HG03565 (cell line): ENCODE data around the gene DNAL4.

Source experiments
- ATAC-seq: cut with Tn5 transposase; IDR thresholded peaks from one replicate; pipeline ENCODE4 v1.9.1; 2021; ENCODE audit warnings: mild to moderate bottlenecking, moderate library complexity; ENCODE audit not compliant: unreplicated experiment

The DNAL4 gene

DNA sequence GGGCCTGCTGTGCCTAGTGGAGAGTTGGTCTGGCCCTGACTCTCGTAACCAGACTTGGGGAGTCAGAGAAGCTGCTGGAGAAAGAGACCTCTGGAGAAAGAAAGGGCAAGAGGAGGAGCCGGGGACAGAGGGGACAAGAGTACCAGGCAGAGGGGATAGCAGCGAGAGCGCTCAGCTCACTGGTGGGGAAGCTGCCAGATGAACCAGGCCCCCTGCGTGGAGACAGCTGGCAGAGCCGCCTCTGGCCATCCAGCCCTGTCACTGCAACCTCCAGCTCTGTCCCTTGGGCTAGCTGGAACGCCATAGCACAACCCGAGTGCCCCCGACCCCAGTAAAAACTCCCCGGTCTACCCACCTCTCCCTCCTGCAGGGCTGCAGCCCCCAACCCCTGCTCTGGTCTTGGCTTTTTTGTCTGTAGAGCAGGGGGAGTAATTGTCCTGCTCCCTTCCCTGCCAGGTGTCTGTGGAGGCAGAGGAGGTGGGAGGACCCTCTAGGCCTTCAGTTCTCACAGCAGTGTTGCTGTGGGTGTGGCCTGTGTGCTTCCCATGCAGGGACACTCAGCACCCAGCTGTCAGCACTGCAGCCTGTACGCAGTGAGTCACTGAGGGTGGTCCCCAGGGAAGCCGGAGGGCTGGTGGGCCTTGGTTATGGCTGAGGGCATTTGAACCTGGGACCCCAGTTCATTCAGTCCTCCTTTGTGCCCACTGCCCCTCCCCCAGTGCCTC, 33.3 kb downstream of the DNAL4 start:
- ATAC-seq = no peak

DNA sequence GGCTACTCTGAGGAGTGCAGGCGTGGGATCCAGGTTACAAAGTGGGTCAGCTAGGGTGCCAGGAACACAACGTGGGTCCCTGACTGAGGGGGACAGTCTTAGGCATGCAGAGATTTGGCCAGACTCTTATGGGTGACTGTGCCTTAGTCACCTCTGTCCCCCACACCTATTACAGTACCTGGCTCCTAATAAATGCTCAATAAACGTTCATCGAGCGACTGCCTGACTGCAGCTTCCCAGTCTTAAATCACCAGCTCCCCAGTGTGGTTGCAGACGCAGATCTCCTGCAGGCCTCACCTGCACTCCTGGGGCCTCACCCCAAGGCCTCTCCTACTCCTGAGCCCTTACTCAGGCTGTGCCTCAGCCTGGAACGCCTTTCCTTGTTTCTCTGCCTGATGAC, 34.9 kb downstream of the DNAL4 start:
- ATAC-seq = no peak

DNA sequence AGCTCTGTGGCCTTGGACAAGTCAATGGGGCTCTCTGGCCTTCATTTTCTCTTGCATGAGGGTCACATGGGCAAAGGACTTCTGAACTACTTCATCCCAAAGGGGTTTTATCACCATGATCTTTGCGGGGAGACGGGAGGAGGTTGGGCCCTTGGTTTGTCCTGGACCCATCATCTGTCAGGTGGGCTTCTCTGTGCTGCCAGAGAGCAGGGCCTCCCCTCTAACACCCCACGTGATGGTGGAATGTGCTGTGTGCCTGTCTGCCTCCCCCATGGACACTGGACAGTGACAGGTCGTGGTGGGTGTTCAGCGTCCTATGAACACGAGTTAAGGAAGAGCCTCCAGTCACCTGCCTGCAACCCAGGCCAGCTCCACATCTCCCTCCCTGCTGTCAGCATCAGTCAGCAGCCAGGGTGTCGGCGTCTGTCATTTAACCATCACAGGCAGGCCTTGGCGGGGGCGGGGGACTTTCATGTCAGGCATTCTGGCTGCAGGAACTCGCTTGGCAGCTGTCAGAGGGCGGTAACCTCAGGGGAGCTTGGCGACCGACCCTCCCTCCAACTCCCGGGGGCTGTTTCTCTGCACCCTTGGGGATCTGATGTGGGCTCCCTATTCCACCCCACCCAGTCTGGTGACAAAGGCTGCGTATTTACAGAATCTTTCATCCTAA, 35.5 kb downstream of the DNAL4 start:
- no peak for ATAC-seq

DNA sequence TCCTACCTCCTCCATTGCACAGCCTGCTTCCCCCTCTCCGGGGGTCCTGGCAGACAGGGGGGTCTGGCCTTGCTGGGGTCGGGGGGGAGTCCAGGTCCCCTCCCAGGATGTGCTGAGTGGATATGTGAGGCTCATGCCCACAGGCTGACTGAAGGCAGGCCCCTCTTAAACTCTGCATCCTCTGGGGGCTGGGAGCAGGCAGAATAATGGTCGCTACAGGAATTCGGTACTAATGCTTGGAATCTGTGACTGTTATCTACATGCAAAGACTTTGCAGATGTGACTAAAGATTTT, 36.5 kb downstream of the DNAL4 start:
- no peak for ATAC-seq

DNA sequence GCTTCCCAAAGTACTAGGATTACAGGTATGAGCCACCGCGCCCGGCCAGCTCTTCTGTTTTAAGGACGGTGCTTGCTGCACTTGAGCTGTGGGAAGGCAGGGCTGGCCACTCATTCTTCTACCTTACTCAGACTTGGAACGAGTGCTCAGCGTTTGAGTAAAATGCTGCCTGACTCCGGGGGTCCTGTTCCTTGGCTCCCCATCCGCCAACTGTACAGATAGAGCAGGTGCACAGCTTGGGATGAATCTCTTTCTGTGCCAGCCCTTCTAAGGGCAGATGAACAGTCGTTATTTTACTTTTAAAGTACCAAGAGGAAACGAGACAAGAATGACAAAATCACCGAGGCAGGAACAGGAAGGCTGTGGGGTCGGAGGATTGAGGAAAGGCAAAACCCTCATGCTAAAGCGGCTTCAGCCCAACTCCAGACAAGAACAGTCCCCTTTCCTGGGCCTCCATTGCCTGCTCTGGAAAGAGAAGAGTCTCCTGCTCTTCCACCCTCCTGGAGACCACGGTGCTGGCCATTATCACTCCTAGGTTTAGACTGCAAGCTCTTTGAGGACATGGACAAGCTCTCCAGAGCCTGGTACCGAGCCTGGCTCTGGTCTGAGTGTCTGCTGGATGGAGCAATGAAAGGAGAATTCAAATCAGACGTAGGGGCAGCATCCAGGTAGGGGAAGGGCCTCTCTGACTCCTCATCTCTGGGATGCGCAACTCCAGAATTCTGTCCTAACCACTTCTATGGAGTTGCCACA, 37.1 kb downstream of the DNAL4 start:
- no peak for ATAC-seq

DNA sequence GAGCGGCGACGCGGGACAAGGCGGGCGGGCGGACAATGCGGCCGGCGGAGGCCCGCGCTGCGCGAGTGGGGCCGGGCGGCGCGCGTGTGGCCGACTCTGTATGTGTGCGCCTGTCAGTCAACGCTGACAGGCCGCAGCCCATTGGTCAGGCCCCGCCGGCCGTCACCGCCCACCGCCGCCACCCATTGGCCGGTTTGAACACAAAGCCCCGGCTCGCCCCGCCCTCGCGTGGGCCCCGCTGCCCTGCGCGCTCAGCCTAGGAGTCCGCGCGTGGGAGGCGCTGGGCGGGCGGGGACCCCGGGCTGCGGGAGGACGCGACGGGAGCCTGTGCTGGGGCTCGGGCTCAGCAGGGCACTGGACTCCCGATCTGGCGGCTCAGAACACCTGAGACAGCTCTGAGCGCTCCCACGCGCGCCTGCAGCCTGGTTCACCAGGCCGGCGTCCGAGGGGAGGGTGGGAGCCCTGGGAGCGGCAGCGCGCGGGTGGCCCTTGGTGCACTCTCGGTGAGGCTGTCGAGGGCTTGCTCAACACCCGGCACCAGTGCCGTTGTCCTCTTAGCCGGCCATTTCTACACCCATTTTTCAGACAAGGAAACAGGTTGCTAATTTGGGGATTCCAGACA, 37.9 kb downstream of the DNAL4 start, which contains the start of gene SUN2:
SUN2 (minus strand) TSS at position 88 of the 622 bp plus-strand sequence. CDS start 3,370 bp downstream, outside the sequence.
- ATAC-seq = peak; percentile 59

DNA sequence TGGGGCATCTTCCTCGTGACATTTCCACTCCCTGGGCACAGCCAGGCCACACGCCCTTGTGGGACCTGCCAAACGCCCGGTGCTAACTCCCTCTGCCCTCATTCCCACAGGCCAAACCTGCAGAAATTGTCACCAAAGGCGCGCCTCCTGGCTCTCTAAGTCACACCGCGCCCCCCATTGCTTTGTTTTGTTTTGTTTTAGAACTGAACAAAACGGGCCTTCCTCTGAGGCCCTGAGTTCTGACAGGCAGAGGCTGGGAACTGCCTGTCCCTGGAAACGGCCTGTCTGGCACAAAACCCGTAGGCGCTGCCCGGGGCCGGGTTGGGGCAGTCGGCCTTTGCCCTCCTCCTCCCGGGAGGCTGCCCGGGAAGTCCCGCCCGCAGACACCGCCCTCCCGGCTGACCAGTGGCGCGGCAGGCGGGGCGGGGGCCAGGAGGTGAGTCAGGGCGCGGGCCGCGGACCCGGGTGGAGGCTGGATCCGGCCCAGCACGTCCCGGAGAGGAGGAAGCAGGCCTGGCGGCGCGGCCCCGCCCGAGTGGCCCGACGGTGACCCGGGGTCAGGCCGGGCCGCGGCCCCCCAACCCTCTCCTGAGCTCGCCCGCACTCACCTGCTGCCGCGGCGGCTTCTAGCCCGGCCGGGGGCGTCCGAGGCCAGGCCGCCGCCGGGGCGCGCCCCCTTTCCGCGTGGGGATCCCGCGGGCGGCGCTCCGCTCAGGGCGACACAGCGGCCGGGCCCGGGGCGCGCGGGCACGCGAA, 38.6 kb downstream of the DNAL4 start:
- ATAC-seq = peak; percentile 23

DNA sequence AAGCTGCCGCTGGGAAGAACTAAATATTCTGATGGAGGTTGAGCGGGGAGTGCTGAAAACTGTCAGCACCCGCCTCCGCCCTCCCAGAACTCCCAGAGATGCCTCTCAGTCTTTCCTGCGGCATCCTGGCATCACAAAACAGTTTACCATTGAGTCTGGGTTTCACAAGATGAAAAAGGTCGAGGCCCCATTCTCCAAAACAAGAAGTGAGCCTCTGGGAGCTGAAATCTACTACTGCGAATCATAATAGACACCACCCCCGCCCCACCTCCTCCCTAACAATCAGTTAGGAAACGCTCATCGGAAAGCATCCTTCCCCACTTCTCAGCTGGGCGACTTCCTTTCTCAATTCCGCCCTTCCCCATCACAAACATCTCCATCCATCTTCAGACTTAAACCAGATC, 39.2 kb downstream of the DNAL4 start:
- no peak for ATAC-seq

DNA sequence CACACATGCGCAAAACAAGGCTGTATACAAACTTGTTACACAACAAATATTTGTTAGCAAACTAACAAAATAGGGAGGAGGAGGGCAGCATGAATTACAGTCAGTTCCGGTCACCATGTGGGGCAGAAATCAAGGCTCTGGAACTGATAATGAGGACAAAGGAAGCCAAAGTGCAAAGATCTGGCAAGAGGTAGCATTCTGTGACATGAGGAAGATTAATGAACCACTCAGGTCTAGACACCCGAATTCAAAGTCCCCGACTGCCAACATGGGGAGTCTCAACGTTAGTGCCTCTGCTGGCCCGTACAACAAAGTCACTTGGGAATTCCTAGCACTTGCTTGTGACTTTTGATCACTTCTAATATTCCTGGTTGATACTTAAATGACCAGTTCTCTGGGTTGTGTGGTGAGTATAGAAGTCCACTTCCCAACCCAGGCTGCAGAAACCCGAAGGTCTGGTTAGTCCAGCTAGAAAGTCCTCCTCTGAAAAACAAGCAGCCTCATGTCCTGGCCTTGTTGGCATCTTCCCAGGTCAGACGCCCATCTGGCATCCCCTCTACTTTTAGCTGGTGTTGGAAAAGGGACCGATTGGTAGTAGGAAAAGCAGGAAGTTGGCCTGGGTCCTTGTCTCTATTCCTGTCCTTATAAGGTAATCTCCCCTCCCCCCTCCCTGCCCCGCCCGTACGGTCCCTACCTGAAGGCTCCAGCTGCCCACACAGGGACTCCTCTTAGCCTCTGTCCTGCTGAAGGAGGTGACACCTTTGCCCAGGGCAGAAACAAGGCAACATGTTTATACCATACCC, 39.8 kb downstream of the DNAL4 start:
- no peak for ATAC-seq

DNA sequence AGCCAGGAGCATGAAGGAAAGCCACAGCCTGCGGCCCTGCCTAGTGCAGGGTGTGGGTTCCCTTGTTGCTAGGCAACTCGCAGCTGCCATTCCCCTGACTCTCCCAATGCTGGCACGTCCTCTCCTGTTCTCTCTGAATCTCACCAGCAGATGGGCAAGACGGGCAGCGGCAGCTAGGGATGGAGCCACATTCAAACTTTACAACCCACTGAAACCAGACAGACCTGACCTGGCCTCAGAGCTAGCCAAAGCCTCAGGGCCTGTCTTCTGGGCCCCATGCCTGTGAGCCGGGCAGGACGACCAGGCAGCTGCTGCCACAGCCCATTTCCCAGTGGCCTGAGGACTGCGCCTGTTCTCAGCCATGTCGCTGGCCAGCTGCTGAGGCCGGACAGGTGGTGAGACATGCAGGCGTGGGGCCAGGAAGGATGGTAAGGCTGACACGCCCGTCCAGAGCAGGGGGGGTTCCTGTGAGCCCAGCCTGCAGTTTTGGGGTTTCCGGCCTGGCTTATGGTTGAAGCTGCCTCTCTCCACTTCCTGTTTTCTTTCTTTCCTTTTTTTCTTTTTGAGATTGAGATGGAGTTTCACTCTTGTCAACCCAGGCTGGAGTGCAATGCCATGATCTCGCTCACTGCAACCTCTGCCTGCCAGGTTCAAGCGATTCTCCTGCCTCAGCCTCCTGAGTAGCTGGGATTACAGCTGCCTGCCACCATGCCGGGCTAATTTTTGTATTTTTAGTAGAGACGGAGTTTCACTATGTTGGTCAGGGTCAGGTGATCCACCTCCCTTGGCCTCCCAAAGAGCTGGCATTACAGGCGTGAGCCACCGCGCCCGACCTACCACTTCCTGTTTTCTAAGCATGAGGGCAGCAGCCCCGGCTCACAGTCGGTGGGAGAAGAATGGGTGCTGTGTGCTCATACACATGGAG, 42.3 kb downstream of the DNAL4 start:
- no peak for ATAC-seq

DNA sequence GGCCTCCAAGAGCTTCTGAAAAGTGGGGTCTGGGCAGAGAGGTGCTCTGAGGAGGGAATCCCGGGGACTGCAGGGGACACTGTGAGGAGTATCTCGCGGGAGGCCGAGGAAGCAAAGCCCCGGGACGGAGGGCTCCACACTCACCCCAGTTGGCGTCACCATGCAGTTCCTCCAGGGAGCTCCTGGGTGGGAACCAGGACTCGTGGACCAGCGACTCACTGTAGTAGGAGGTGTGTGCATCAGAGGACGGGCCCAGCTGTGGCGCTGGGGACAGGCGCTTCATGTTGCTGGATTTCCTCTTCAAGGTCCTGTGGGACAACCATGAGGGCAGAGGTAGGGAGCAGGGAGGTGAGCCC, 42.9 kb downstream of the DNAL4 start:
- no peak for ATAC-seq

DNA sequence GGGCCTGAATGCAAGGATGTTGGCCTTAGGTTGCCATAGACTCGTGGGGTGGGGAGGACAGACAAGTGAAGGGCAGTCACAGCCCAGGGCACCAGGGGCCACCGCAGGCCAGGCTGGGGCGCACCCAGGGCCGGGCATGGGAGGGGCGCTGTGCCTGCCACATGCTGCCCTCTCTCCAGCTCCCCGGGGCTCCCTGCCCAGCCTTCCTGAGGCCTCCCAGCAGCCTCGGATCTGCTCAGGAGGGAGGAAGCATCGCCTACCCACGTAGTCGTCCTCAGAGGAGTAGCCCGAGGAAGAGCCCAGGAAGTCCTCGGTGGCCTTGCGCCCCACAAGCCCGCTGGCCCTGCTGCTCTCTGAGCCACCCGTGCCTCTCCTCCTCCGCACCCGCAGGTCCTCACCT, 43.3 kb downstream of the DNAL4 start:
- ATAC-seq = no peak

DNA sequence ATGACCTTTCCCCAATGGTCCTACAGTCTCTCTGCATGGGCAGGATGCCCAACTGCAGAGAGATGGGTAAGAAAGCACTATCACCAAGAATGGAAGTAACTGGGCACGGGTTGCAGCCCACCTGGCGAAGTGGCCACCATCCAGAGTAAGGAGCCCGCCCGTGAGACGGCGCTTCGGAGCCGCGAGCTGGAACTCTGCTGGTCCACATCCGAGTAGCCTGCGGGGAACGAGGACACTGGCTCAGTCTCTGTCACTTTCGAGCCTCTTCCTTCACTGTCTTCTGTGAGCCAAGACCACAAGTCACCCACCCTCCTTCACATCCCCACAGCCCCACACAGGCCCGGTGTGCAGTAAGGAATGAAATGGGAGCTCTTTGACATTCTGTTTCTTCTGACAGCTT, 43.8 kb downstream of the DNAL4 start:
- no peak for ATAC-seq

DNA sequence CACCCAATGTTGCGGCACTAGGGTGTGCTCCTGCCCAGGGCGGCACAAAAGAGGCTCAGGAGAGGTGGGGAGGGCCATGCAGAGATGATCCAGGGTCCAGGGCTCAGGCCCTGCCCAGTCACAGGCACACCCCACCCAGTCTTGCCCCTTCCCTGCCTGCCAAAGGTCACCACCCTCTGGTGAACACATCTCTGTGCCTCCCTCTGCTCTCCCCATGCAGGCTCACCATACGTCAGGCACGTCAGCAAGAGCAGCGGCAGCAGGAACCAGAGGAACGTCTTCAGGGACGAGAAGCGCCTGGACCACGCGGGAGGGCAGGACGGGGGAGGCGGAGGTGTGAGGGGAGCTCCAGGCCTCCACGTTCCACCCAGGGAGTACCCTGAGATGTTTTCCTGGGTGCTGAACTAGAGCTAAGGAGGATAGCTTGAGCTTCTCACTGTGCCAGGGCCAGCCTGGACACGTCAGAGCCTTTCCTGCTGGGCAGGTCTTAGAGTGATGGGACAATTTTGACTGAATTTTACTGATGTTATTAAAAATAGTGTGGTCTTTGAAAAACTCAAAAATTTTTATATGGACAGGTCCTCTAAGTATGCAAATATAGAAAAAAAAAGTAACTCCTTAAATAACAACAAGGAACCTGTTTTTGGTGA, 45.3 kb downstream of the DNAL4 start:
- ATAC-seq = no peak

DNA sequence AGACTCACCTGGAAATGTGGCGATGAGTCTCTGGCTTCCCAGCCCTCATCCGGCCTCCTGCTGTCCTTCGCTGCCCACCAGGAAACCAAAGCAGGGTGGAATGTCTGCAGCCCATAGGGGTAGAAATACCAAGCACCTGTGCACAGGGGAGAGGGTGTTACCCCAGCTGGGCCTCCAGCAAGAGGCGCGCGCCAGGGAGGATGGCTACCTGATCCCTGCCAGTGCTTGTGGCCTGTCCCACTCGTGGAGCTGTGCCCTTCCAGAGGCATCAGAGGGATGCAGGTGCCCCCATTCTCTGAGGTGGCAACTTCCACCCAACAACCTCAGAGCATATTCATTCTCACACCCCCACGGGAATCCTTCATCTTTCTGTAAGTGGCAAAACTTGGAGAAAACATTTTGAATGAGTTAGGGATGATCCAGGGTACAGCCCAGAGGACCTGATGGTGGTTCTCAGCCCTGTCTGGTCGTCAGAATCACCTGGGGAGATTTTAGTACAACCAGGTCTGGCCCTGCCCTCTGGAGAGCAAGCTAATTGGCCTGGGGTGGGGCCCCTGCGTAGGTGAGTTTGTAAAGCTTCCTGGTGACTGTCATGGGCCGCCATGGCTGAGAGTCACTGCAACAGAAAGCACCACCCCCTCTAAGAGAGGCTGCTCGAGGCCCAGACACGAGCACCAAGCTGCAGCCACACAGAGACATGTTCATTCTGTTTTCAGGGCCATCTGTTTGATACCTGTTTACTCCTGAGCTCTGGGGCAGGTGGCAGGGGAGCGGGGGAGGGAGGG, 48.1 kb downstream of the DNAL4 start:
- no peak for ATAC-seq

DNA sequence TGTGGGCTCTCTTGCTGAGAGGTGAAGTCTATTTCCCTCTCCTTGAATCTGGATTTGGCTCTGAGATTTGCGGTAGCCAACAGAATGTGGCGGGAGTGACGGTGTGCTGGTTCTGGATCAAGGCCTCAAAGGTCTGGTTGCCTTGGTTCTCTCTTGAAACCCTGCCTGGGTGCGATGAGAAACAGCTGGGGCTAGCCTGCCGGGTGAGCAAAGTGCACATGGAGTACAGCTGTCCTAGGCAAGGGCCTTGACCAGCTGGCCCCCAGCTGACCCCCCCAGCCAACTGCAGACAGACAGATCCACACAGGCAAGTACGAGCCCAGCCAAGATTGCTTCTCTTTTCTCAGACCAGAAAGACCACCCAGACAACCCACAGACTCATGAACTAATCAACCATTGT, 49.0 kb downstream of the DNAL4 start:
- ATAC-seq = no peak

DNA sequence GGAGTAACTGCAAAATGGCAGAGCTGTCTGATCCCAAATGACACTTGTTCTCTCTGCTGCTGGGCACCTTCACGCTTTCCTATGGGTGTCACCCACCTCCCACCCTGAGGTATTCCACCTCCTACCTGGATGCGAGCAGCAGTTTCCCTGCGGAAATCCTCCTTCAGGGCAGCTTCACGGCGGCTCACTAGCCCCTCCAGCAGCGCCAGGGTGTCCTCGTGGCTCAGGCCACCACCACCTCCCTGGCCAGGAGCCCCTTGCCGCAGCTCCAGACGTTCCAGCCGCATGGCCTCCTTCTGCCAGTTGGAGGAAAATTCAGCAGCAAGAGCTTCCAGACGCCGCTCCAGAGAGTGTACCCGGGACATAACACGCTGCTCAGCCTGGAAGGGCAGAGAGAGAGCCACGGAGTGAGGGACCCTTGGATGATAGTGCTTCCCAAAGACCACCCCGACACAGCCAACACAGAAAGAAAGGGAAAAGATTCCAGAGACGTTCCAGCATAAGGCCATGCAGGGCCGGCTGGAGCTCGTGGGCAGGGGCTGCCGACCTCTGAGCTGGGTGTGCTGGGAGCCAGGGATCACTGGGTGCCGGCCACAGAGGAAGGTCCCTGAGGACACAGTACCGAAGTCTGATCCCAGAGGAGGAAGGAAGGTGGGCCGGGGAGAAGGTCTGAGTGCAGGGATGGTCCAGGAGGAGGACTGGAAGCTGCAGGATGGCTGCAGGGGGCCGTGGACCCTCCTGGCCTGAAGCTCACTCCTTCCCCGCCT, 51.6 kb downstream of the DNAL4 start:
- ATAC-seq = no peak
